Uterus (tissue), 2 donors: Measurements from ENCODE around the gene RAB21.

Source experiments
- CTCF ChIP-seq, 4 experiments: fragments of 200-600 bp in 2 of 4; fragments of 450-650 bp in 2 of 4; sonication (generic) in 2 of 4; IDR thresholded peaks; one replicate each; pipeline ENCODE4 v1.5.1; 2016 to 2019; ENCODE audit warnings: antibody characterized with exemption in 4 of 4, mild to moderate bottlenecking in 2 of 4, moderate library complexity in 1 of 4
- POLR2A ChIP-seq, 2 donors: fragments of 450-650 bp; IDR thresholded peaks; one replicate each; pipeline ENCODE4 v1.6.1; 2016; ENCODE audit warnings: antibody characterized with exemption in 2 of 2, mild to moderate bottlenecking in 1 of 2, moderate library complexity in 1 of 2

GRCh38 chr12:71767183-71767582, 12.5 kb downstream of the RAB21 start:
- TF ChIP-seq CTCF (IDR thresholded peaks at IDR 0.05): no peak
- no peak for TF ChIP-seq POLR2A (IDR thresholded peaks at IDR 0.05)
